OCI-LY1 (cell line): ENCODE results near the gene XYLB.

Experiments used
- H2AFZ ChIP-seq: fragments of 200-600 bp; sonication (generic), shearing (Covaris generic); 2 replicates; pipeline ENCODE4 v1.6.0; 2014; ENCODE audit warnings: antibody characterized with exemption, mild to moderate bottlenecking, low read length
- H3F3A ChIP-seq: fragments of 200-600 bp; sonication (generic), shearing (Covaris generic); 2 replicates; pipeline ENCODE4 v1.6.0; 2014; ENCODE audit warnings: mild to moderate bottlenecking, antibody characterized with exemption, low read length, moderate library complexity; ENCODE audit not compliant: insufficient read depth
- H3K27ac ChIP-seq: fragments of 200-600 bp; sonication (generic); 2 replicates; pipeline ENCODE4 v1.5.1; 2014; ENCODE audit warnings: low read length, mixed run types, mild to moderate bottlenecking, low read depth; ENCODE audit not compliant: poor library complexity, severe bottlenecking
- H3K27me3 ChIP-seq: fragments of 200-600 bp; sonication (generic); 2 replicates; pipeline ENCODE4 v1.6.0; 2014; ENCODE audit warnings: antibody characterized with exemption, mild to moderate bottlenecking, low read length, moderate library complexity; ENCODE audit not compliant: insufficient read depth
- H3K36me3 ChIP-seq: fragments of 200-600 bp; sonication (generic); 2 replicates; pipeline ENCODE4 v1.6.1; 2014; ENCODE audit warnings: mild to moderate bottlenecking, antibody characterized with exemption, low read length, moderate library complexity, mixed read lengths; ENCODE audit not compliant: insufficient read depth
- H3K4me1 ChIP-seq: fragments of 200-600 bp; sonication (generic); 2 replicates; pipeline ENCODE4 v1.5.1; 2014; ENCODE audit warnings: mild to moderate bottlenecking, low read length, moderate library complexity; ENCODE audit not compliant: insufficient read depth, severe bottlenecking
- H3K4me2 ChIP-seq: fragments of 200-600 bp; sonication (generic), shearing (Covaris generic); 2 replicates; pipeline ENCODE4 v1.6.1; 2014; ENCODE audit warnings: low read length
- H3K4me3 ChIP-seq: fragments of 200-600 bp; sonication (generic); 2 replicates; pipeline ENCODE4 v1.5.1; 2014; ENCODE audit warnings: low read length, low read depth, mild to moderate bottlenecking, mixed read lengths; ENCODE audit not compliant: poor library complexity, severe bottlenecking
- H3K79me2 ChIP-seq: fragments of 200-600 bp; shearing (Covaris generic); 2 replicates; pipeline ENCODE4 v1.6.1; 2016; ENCODE audit warnings: mixed run types, low read length, mixed read lengths; ENCODE audit not compliant: insufficient read depth
- H3K9ac ChIP-seq: fragments of 200-600 bp; sonication (generic), shearing (Covaris generic); 2 replicates; pipeline ENCODE4 v1.6.1; 2014; ENCODE audit warnings: mild to moderate bottlenecking, low read length, mixed read lengths
- H3K9me2 ChIP-seq: fragments of 200-600 bp; sonication (generic), shearing (Covaris generic); 2 replicates; pipeline ENCODE4 v1.6.1; 2014; ENCODE audit warnings: low read depth, mild to moderate bottlenecking, low read length, mixed read lengths
- H3K9me3 ChIP-seq: fragments of 200-600 bp; shearing (Covaris generic); 2 replicates; pipeline ENCODE4 v1.6.1; 2014; ENCODE audit warnings: low read length, mixed read lengths
- H4K20me1 ChIP-seq: fragments of 200-600 bp; sonication (generic), shearing (Covaris generic); 2 replicates; pipeline ENCODE4 v1.6.0; 2016; ENCODE audit warnings: mild to moderate bottlenecking, low read length; ENCODE audit not compliant: insufficient read depth
- CTCF ChIP-seq: fragments of 200-600 bp; sonication (generic), shearing (Covaris generic); IDR thresholded peaks from 2 replicates; pipeline ENCODE4 v1.5.1; 2017; ENCODE audit warnings: mild to moderate bottlenecking, antibody characterized with exemption, low read length, moderate library complexity, mixed read lengths
- EZH2 ChIP-seq: fragments of 200-600 bp; sonication (generic), shearing (Covaris generic); IDR thresholded peaks from 2 replicates; pipeline ENCODE4 v1.8.0; 2017; ENCODE audit warnings: borderline replicate concordance, mixed run types, mild to moderate bottlenecking, antibody characterized with exemption, low read length, moderate library complexity, mixed read lengths

XYLB gene

GRCh38 chr3:38397320-38397719 is 50.7 kb downstream of the XYLB start:
- Histone ChIP-seq H3K9me3 (no peaks in the 10 kb centered on the region), H4K20me1 (no peaks in the 10 kb centered on the region), H3K4me3 (no peak overlapping the region), H3K79me2 (no peaks in the 10 kb centered on the region), H3K36me3 (peaks cover 49% of the 10 kb centered on the region), H3F3A (no peaks in the 10 kb centered on the region), H3K9me2 (no peaks in the 10 kb centered on the region), H3K4me1 (no peaks in the 10 kb centered on the region), H3K27ac (no peak overlapping the region), H3K27me3 (no peaks in the 10 kb centered on the region), H3K4me2 (no peak overlapping the region), H2AFZ (no peak overlapping the region), H3K9ac (no peak overlapping the region)
- TF ChIP-seq EZH2 (no peak), CTCF (no peak)

- Histone ChIP-seq H3K27me3 (no peaks in the 10 kb centered on the region), H2AFZ (no peak overlapping the region), H3K9ac (no peak overlapping the region), H3F3A (no peaks in the 10 kb centered on the region), H3K9me2 (no peaks in the 10 kb centered on the region), H4K20me1 (no peaks in the 10 kb centered on the region), H3K36me3 (peaks cover 50% of the 10 kb centered on the region), H3K79me2 (no peaks in the 10 kb centered on the region), H3K9me3 (no peaks in the 10 kb centered on the region), H3K27ac (no peak overlapping the region), H3K4me2 (no peak overlapping the region), H3K4me3 (no peak overlapping the region), H3K4me1 (no peaks in the 10 kb centered on the region)
- TF ChIP-seq EZH2 (no peak), CTCF (no peak)
Measured at GRCh38 chr3:38401246-38401962, 54.8 kb downstream of the XYLB start.

- Histone ChIP-seq H3K4me3 (no peak overlapping the region), H3K36me3 (peaks cover 40% of the 10 kb centered on the region), H2AFZ (no peak overlapping the region), H3K79me2 (no peaks in the 10 kb centered on the region), H3K9me2 (no peaks in the 10 kb centered on the region), H3K9me3 (no peaks in the 10 kb centered on the region), H4K20me1 (no peaks in the 10 kb centered on the region), H3K27me3 (no peaks in the 10 kb centered on the region), H3K4me2 (no peak overlapping the region), H3K27ac (no peak overlapping the region), H3K9ac (no peak overlapping the region), H3F3A (no peaks in the 10 kb centered on the region), H3K4me1 (no peaks in the 10 kb centered on the region)
- TF ChIP-seq CTCF (no peak), EZH2 (no peak)
Measured at GRCh38 chr3:38404286-38404685, 57.7 kb downstream of the XYLB start.
